Adrenal gland (tissue), 5 donors: Measurements from ENCODE around the gene TXNRD2.

Experiments
- CTCF ChIP-seq, 6 experiments: fragments of 450-650 bp in 4 of 6; fragments of 200-600 bp in 2 of 6; sonication (generic) in 1 of 6; IDR thresholded peaks; 1 replicate in 5 of 6; 2 replicates in 1 of 6; pipeline versions ENCODE4 v1.5.1 to v1.8.0; 2016 to 2021; ENCODE audit warnings: antibody characterized with exemption in 6 of 6, mild to moderate bottlenecking in 2 of 6, moderate library complexity in 1 of 6
- POLR2A ChIP-seq, 2 donors: fragments of 450-650 bp; IDR thresholded peaks; one replicate each; pipeline ENCODE4 v1.6.1; 2017; ENCODE audit warnings: antibody characterized with exemption in 2 of 2, mild to moderate bottlenecking in 2 of 2, moderate library complexity in 1 of 2
- donor health status: DM: no; HTN: no; CAD: no.

GRCh38 chr22:19826619-19826950 lies 115.0 kb downstream of the TXNRD2 start:
- no peak for TF ChIP-seq POLR2A (IDR thresholded peaks at IDR 0.05)
- no peak for TF ChIP-seq CTCF (IDR thresholded peaks at IDR 0.05)
